Measurements from ENCODE around the gene AQP12B. TPM values are rescaled to one million over a fixed set of nuclear protein-coding genes. Genes with fewer than 3 reads are reported as not detected.

Gene AQP12B
- total and polyA plus RNA-seq, 4 experiments from 2014 or later: not detected

GRCh38 chr2:240639566-240639965 is 43.1 kb downstream of the AQP12B start:
- H3K36me3 ChIP-seq (ENCODE audit: insufficient read depth, low read length): no peaks in the 10 kb centered on the region
- H3K27me3 Mint-ChIP-seq: no peaks in the 10 kb centered on the region
- ChIA-PET POLR2A (ENCODE audit: partially characterized antibody) (no interaction called here), CTCF (ENCODE audit: partially characterized antibody) (no interaction called here)
- no peaks in the 10 kb centered on the region for H3K27me3 ChIP-seq (ENCODE audit: insufficient read depth, low read length)
- intact Hi-C loops (cut with micrococcal nuclease): no loop called here
- H3K27ac ChIP-seq (ENCODE audit: low read depth, low read length): no peak overlapping the region
- DNase-seq: no peak
- H3K4me3 ChIP-seq (ENCODE audit: low read length in 2 of 2): no peak overlapping the region
- no peaks in the 10 kb centered on the region for H3K36me3 Mint-ChIP-seq
- no peak overlapping the region for H3K4me3 Mint-ChIP-seq
- H3K4me1 Mint-ChIP-seq: no peaks in the 10 kb centered on the region
- no peaks in the 10 kb centered on the region for H3K4me1 ChIP-seq (ENCODE audit: insufficient read depth, low read length)
- H3K9me3 Mint-ChIP-seq: peaks cover 0 to 5% (median under 1%) of the 10 kb centered on the region in 8 donors
- H3K9me3 ChIP-seq (ENCODE audit: control insufficient read depth in 1 of 2, low read length in 2 of 2): no peaks in the 10 kb centered on the region
- peak overlapping the region in 2 of 7 donors; percentile 29 to 43 for H3K27ac Mint-ChIP-seq

GRCh38 chr2:240638512-240639160 is 44.0 kb downstream of the AQP12B start:
- Mint-ChIP-seq H3K27me3 (no peaks in the 10 kb centered on the region), H3K4me1 (no peaks in the 10 kb centered on the region), H3K9me3 (peaks cover 0 to 13% (median 6%) of the 10 kb centered on the region in 8 donors), H3K27ac (peak overlapping the region in 4 of 7 donors; percentile 53 to 83 (median 62)), H3K4me3 (no peak overlapping the region), H3K36me3 (no peaks in the 10 kb centered on the region)
- intact Hi-C loops (cut with micrococcal nuclease): no loop called here
- DNase-seq: no peak
- Histone ChIP-seq H3K27me3 (ENCODE audit: insufficient read depth, low read length) (no peaks in the 10 kb centered on the region), H3K27ac (ENCODE audit: low read depth, low read length) (no peak overlapping the region), H3K4me1 (ENCODE audit: insufficient read depth, low read length) (no peaks in the 10 kb centered on the region), H3K36me3 (ENCODE audit: insufficient read depth, low read length) (no peaks in the 10 kb centered on the region), H3K9me3 (ENCODE audit: control insufficient read depth in 1 of 2, low read length in 2 of 2) (peaks cover 0 to 6% of the 10 kb centered on the region in 2 donors), H3K4me3 (ENCODE audit: low read length in 2 of 2) (no peak overlapping the region)
- ChIA-PET POLR2A (ENCODE audit: partially characterized antibody) (no interaction called here), CTCF (ENCODE audit: partially characterized antibody) (no interaction called here)

GRCh38 chr2:240637901-240638345 is 44.8 kb downstream of the AQP12B start:
- CTCF ChIA-PET (ENCODE audit: partially characterized antibody): no interaction called here
- peak overlapping the region in 3 of 7 donors; percentile 36 to 48 (median 41) for H3K27ac Mint-ChIP-seq
- no peak for DNase-seq

GRCh38 chr2:240637116-240637900 is 45.4 kb downstream of the AQP12B start:
- Mint-ChIP-seq H3K4me3 (peak overlapping the region in 1 of 8 donors; percentile 23), H3K27ac (no peak overlapping the region), H3K36me3 (peaks cover 0 to 5% of the 10 kb centered on the region in 2 donors), H3K9me3 (peaks cover 2 to 20% (median 13%) of the 10 kb centered on the region in 8 donors), H3K27me3 (no peaks in the 10 kb centered on the region), H3K4me1 (no peaks in the 10 kb centered on the region)
- H3K36me3 ChIP-seq (ENCODE audit: insufficient read depth, low read length): no peaks in the 10 kb centered on the region
- ChIA-PET POLR2A (ENCODE audit: partially characterized antibody) (no interaction called here), CTCF (ENCODE audit: partially characterized antibody) (no interaction called here)
- H3K9me3 ChIP-seq (ENCODE audit: control insufficient read depth in 1 of 2, low read length in 2 of 2): peaks cover 0 to 7% of the 10 kb centered on the region in 2 donors
- H3K27ac ChIP-seq (ENCODE audit: low read depth, low read length): no peak overlapping the region
- H3K4me3 ChIP-seq (ENCODE audit: low read length in 2 of 2): no peak overlapping the region
- no peaks in the 10 kb centered on the region for H3K27me3 ChIP-seq (ENCODE audit: insufficient read depth, low read length)
- no peak for DNase-seq
- H3K4me1 ChIP-seq (ENCODE audit: insufficient read depth, low read length): no peaks in the 10 kb centered on the region
- intact Hi-C loops (cut with micrococcal nuclease): no loop called here

More at GRCh38 chr2:240637901-240638345, 44.8 kb downstream of the AQP12B start:
- Histone ChIP-seq H3K27ac (ENCODE audit: low read depth, low read length) (no peak overlapping the region), H3K4me1 (ENCODE audit: insufficient read depth, low read length) (no peaks in the 10 kb centered on the region), H3K27me3 (ENCODE audit: insufficient read depth, low read length) (no peaks in the 10 kb centered on the region), H3K4me3 (ENCODE audit: low read length in 2 of 2) (no peak overlapping the region), H3K36me3 (ENCODE audit: insufficient read depth, low read length) (no peaks in the 10 kb centered on the region), H3K9me3 (ENCODE audit: control insufficient read depth in 1 of 2, low read length in 2 of 2) (peaks cover 0 to 7% of the 10 kb centered on the region in 2 donors)
- peaks cover 0 to 5% of the 10 kb centered on the region in 2 donors for H3K36me3 Mint-ChIP-seq
- no peak overlapping the region for H3K4me3 Mint-ChIP-seq
- H3K27me3 Mint-ChIP-seq: no peaks in the 10 kb centered on the region
- H3K9me3 Mint-ChIP-seq: peaks cover 2 to 20% (median 13%) of the 10 kb centered on the region in 8 donors
- intact Hi-C loops (cut with micrococcal nuclease): no loop called here
- no peaks in the 10 kb centered on the region for H3K4me1 Mint-ChIP-seq
- POLR2A ChIA-PET (ENCODE audit: partially characterized antibody): no interaction called here

- no peak overlapping the region for H3K27ac Mint-ChIP-seq
- intact Hi-C loops (cut with micrococcal nuclease): no loop called here
- Histone ChIP-seq H3K4me1 (ENCODE audit: insufficient read depth, low read length) (no peaks in the 10 kb centered on the region), H3K4me3 (ENCODE audit: low read length in 2 of 2) (no peak overlapping the region), H3K9me3 (ENCODE audit: control insufficient read depth in 1 of 2, low read length in 2 of 2) (peaks cover 0 to 7% of the 10 kb centered on the region in 2 donors), H3K27ac (ENCODE audit: low read depth, low read length) (no peak overlapping the region), H3K27me3 (ENCODE audit: insufficient read depth, low read length) (no peaks in the 10 kb centered on the region), H3K36me3 (ENCODE audit: insufficient read depth, low read length) (no peaks in the 10 kb centered on the region)
- peaks cover 2 to 20% (median 13%) of the 10 kb centered on the region in 8 donors for H3K9me3 Mint-ChIP-seq
- H3K36me3 Mint-ChIP-seq: peaks cover 0 to 5% of the 10 kb centered on the region in 2 donors
- POLR2A ChIA-PET (ENCODE audit: partially characterized antibody): no interaction called here
- no peak for DNase-seq
- H3K4me1 Mint-ChIP-seq: no peaks in the 10 kb centered on the region
- H3K27me3 Mint-ChIP-seq: no peaks in the 10 kb centered on the region
- H3K4me3 Mint-ChIP-seq: no peak overlapping the region
- CTCF ChIA-PET (ENCODE audit: partially characterized antibody): no interaction called here
These were observed 46.0 kb downstream of the AQP12B start for GRCh38 chr2:240636563-240637115.

- CTCF ChIA-PET (ENCODE audit: partially characterized antibody): no interaction called here
These were observed 46.6 kb downstream of the AQP12B start for GRCh38 chr2:240635998-240636547.

More at GRCh38 chr2:240635998-240636547, 46.6 kb downstream of the AQP12B start:
- no peak overlapping the region for H3K27ac ChIP-seq (ENCODE audit: low read depth, low read length)
- Mint-ChIP-seq H3K9me3 (peaks cover 2 to 20% (median 13%) of the 10 kb centered on the region in 8 donors), H3K27ac (no peak overlapping the region), H3K4me1 (no peaks in the 10 kb centered on the region), H3K36me3 (peaks cover 0 to 5% of the 10 kb centered on the region in 2 donors), H3K4me3 (no peak overlapping the region), H3K27me3 (no peaks in the 10 kb centered on the region)
- intact Hi-C loops (cut with micrococcal nuclease): no loop called here
- POLR2A ChIA-PET (ENCODE audit: partially characterized antibody): no interaction called here
- H3K9me3 ChIP-seq (ENCODE audit: control insufficient read depth in 1 of 2, low read length in 2 of 2): peaks cover 0 to 7% of the 10 kb centered on the region in 2 donors
- no peaks in the 10 kb centered on the region for H3K4me1 ChIP-seq (ENCODE audit: insufficient read depth, low read length)
- H3K27me3 ChIP-seq (ENCODE audit: insufficient read depth, low read length): no peaks in the 10 kb centered on the region
- no peak for DNase-seq
- H3K4me3 ChIP-seq (ENCODE audit: low read length in 2 of 2): no peak overlapping the region
- no peaks in the 10 kb centered on the region for H3K36me3 ChIP-seq (ENCODE audit: insufficient read depth, low read length)

All from CD4-positive, alpha-beta memory T cell (primary cell).